Fibroblast of gingiva (primary cell): ENCODE measurements around the gene TPM4.
"Not testable (repeated sequence)": the region's sequence is repeated elsewhere in the genome, so short reads cannot be mapped to it uniquely, and the experiment has no call there.

Experiments
- DNase-seq: peaks from one replicate; pipeline ENCODE4 v3.0.0-alpha.2; 2011; ENCODE audit warnings: low read depth

The TPM4 gene

DNA sequence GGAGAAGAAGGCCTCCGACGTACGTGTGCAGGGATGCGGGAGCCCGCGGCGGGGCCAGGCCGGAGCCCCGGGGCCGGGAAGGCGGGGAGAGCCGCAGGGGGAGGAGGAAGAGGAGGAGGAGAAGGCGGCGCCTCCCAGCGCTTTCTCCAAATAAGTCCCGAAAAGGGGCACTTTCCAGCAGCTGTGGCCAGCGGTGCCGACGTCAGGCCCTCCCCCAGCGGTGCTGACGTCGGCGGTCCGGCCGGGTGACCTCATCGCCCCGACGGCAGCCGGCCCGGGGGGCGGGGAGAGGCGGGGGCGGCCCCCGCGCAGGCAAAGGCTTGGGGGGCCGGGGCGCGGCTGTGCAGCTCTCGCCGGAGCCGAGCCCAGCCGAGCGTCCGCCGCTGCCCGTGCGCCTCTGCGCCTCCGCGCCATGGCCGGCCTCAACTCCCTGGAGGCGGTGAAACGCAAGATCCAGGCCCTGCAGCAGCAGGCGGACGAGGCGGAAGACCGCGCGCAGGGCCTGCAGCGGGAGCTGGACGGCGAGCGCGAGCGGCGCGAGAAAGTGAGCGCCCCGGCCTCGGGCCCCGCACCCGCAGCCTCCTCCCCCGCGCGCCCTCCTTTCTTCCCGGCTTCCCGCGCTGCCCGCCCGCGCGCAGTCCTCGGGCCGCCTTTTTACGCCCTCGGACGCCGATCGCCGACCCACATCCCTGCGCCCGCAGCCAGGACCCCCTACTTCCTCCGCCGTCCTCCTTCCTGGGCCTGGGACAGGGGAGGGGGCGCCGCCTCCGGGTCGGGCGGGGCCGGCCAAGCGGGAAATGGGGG lies at the start of gene TPM4:
TSS of gene TPM4 (plus strand) at position 342 of the 804 bp plus-strand sequence. CDS start at position 413, 71 bp downstream.
- DNase-seq = peak; percentile 98

DNA sequence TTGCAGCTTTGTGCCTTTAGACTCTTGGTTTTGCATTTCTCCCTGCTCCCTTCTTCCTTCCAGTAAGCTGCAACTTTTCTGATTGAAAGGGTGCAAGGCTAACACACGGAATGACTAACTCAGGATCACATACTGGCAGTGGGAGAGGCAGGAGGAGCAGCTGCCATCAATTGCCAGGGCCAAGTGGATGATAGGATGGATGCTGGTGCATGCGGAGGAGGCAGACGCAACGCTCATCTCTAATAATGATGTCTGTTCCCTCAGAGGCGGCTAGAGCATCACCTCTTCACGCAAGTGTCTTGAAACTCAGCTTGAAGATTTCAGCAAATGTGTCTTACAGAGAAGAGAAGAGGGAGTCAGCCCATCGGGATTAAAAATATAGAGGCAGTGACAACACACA lies 49.5 kb upstream of the TPM4 start:
- DNase-seq = no peak

DNA sequence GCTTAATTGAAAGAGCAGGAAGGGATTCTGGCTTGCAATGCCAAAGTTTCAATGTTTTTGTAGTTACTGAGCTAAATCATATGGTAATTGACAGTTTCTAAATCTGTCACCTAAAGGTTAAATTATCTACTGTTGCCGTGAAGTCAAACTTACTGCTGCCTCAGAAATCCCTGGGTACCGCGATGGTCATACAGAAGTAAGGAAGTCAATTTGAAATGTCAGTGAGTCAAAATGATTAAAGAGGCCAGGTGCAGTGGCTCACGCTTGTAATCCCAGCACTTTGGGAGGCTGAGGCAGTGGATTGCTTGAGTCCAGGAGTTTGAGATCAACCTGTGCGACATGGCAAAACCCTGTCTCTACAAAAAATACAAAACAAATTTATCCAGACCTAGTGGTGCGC lies 48.8 kb upstream of the TPM4 start:
- DNase-seq = no peak

DNA sequence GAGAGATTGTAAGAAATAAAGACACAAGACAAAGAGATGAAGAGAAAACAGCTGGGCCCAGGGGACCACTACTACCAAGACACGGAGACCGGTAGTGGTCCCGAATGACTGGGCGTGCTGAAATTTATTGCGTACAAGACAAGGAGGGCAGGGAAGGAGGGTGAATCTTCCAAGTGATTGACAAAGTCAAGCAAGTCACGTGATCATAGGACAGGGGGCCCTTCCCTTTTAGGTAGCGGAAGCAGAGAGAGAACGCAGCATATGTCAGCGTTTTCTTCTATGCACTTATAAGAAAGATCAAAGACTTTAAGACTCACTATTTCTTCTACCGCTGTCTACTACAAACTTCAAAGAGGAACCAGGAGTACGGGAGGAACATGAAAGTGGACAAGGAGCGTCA lies 46.1 kb upstream of the TPM4 start:
- DNase-seq = not testable (repeated sequence)

DNA sequence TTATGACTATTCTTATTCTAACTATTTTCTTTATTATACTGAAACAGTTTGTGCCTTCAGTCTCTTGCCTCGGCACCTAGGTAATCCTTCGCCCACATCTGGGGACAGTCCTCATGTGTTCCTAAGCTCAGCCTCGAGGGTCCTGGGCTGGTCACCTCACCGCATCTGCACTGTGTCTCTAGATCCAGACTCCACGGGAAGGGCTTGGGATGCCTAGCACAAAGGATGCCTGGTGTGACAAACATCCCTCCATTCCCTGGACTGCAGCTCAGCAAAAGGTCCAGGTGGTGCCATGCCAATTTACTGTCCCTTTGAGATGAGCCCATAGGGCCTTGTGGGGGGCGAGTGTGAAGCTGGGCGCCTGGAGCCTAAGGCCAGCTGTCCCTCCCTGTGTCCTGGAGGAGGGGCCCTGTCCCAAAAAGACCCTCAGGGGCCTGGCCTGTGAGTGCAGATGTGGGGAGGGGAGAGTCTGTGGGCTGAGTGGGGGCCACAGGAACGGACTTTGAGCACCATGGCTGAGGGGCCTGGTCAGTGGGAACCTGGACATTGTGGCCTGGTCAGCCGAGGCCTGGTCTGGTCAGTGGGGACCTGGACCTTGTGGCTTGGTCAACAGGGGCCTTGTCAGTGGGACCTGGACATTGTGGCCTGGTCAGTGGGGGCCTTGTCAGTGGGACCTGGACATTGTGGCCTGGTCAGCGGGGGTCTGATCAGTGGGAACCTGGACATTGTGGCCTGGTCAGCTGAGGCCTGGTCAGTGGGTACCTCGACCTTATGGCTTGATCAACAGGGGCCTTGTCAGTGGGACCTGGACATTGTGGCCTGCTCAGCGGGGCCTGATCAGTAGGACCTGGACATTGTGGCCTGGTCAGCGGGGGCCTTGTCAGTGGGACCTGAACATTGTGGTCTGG lies 45.1 kb upstream of the TPM4 start:
- no peak for DNase-seq

DNA sequence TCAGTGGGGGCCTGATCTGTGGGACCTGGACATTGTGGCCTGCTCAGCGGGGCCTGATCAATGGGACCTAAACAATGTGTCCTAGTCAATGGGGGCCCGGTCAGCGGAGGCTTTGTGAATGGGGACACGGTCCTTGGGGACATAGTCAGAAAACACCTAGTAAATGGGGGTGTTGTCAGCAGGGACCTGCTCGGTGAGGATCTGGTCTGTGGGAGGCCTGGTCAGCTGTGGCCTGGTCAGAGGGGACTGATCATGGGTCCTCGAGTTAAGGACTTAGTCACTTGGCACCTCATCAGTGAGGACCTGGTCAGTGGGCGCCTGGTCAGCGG lies 44.5 kb upstream of the TPM4 start:
- no peak for DNase-seq

DNA sequence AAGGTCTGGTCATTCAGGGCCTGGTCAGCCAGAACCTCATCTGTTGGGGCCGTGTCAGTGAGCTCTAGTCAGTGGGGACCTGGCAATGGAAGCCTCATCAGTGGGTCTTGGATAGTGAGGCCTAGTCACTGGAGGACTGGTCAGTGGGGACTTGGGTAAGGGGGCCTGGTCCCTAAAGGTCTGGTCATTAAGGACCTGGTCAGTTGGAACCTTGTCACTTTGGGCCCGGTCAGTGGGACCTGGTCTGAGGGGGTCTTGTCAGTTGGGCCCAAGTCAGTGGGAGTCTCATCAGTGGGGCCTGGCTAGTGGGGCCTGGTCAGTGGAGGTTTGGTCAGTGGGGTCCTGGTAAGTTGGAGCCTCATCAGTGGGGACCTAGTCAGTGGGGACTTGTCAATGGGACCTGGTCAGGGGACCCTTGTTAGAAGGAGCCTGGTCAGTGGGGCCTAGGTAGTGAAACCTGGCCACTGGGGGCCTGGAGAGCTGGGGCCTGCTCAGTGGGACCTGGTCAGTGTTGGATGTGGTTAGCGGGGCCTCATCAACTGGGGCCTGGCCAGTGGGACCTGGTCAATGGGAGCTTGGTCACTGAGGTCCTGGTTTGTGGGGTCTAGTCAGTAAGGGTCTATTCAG lies 43.7 kb upstream of the TPM4 start:
- DNase-seq = no peak

DNA sequence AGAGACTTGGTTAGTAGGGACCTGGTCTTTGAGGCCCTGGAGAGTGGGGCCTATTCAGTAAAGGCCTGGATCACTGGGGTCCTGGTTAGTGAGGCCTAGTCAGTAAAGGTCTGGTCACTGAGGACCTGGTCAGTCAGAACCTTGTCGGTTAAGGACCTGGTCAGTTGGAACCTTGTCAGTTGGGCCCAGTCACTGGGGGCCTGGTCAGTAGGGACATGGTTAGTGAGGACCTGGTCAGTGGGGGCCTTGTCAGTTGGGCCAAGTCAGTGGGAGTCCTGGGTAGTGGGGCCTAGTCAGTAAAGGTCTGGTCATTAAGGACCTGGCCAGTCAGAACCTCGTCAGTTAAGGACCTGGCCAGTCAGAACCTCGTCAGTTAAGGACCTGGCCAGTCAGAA lies 43.2 kb upstream of the TPM4 start:
- no peak for DNase-seq

DNA sequence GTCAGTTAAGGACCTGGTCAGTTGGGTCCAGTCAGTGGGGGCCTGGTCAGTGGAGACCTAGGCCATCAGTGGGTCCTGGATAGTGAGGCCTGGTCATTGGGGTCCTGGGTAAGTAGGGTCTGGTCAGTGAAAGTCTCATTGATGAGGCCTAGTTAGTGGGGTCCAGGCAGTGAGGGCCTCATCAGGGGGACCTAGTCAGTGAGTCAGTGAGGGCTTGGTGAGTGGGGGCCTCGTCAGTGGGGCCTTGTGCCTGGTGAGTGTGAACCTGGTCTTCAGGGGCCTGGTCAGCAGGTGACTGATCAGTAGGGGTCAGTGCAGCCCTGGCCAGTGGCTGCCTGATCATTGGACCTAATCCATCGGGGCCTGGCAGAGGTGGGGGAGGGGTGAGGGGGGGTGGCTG lies 42.6 kb upstream of the TPM4 start:
- DNase-seq = no peak

DNA sequence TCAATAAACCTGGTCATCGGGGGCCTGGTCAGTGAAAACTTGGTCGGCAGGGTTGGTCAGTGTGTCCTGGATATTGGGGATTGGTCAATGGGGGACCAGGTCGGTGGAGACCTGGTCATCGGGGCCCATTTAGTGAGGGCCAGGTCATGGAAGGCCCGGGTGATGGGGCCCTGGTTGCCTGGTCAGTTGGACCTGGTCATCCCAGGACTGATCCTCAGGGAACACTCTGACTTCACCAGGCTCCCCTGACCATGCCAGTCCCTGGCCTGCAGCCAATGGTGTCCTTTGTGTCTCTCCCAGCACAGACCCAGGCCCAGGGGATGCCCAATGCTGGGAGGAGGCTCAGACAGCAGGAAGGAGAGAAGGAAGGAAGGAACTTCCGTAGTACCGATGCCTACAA lies 42.1 kb upstream of the TPM4 start:
- DNase-seq = no peak

DNA sequence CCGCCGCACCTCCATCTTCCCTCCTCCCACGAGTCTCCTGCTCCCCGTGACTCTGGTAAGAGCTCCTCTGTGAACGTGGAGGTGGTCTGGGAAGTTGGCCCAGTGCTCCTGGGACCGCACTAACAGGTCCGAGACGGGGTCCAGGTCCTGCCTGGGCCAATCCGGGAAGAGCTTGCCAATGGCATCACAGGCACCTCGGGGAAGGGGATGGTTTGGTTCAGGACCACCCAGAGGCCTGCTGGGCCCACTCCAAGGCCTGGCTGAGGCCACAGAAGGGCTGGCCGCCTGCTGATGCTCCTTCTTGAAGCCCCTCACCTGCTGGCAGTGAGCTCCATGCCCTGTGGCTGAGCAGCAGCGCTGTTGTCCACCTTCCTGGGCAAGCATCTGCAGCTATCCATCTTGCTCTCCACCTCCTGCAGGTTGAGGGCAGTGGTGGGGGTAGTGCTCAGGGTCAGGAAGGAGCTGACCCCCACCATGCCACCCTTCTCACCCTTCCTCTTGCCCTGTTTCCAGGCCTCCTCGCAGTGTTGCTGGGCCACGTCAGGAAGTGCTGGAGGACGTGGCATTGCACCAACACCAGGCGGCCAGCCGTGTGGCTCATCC lies 41.2 kb upstream of the TPM4 start:
- no peak for DNase-seq

DNA sequence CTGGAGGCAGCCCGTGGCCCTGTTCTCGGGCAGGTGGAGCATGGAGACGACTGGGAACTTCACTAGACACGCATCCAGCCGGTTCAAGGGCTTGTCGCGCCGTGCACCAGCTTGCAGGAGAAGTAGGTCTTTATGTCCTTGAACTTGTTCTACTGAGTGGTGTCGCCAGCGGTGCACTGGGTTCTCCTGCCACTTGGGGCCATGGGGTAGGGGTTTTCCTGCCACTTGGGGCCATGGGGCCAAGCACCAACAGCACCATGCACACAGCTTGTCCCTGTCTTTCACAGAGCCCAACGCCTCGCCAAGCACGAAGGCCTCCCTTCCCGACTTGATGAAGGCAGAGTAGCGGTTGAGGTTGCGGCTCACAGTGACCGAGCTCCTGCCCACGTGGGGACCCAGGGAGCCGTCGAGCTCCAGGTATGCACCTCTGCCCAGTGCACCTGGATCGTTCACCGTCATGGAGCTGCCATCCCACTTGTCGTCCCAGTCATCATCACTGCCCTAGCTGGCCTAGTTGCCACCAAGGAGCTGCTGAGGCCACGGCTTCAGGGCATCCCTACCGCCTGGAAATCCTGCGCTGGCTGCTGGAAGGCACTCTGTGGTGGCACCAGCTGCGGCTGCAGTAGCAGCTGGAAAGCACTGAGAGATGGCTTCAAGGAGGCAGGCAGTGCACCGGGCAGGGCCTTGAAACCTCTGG lies 40.5 kb upstream of the TPM4 start:
- DNase-seq = no peak

DNA sequence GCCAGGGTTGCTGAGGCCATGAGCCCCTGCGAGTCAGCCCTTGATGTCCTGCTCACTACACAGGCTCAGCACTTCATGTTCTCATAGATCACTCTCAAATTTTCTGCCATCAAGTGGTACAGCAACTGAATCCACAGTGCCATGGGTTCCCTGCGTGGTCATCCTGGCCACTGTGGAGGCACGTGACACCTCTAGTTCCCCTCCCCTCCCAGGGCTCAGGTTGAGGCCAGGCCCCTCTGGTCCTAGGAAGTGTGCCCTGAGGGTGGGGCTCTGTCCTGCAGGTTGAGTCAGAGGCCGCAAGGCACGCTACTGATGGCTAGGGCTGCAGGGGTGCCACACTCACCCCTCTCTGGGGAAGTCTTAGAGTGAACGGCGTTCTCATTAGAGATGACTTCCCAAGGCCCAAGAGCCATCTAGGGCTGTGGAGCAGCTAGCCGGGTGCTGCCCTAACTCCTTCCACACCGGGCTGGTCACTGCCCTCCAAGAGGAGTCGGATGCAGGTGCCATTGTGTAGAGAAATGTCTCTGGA lies 39.8 kb upstream of the TPM4 start:
- DNase-seq = no peak

DNA sequence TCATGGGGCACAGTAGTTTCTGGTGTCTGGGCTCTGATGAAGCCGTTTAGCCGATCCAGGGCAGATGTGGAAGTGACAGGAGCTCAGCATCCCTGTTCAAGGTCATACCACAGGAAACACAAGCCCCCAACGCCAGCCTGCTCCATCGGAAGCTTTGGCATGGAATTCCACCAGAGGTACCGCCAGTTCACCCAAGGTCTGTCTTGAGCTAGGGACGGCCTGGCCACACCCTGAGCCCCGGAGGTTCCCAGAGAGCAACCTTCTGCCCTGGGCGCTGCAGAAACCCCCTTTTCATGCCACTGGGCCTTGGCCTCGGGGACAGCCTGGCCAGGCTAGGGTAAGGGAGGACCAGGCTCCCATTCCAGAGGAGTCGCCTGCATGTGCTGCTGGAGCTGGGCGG lies 39.4 kb upstream of the TPM4 start:
- no peak for DNase-seq

DNA sequence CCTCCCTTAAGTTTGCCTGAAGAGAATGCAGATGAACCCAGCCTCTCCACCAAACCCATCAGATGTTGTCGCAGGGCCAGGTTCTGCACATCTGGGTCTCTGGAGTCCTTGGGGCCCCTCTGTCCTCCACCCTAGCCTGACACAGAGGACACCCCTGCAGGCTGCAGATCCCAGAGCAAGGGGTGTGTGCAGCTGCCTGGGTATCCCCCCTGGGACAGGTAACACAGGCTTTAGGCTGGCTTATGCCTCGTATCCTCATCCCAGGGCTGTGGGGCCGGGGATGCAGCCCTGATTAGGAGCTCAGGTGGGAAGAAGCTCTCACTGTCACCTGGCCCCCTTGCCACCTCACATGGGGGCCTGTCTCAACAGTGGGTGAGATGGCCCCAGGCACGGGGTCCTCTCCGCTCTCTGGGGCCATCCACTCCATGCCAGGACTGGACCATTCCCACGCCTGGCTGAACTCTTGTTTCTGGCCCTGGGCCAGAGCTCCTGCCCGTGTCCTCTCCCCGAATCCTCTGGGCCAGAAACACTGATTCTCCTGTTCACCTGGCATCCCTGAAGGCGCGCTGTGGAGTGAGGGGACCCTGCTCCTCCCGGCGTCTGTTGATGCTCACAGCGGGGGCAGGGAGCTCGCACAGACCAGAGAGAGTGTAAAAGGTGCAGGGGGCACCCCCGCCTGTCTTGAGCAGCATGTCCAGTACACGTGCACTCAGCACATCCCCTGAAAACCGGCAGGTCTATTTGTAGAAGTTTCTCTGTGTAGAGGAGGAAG lies 38.7 kb upstream of the TPM4 start:
- no peak for DNase-seq

DNA sequence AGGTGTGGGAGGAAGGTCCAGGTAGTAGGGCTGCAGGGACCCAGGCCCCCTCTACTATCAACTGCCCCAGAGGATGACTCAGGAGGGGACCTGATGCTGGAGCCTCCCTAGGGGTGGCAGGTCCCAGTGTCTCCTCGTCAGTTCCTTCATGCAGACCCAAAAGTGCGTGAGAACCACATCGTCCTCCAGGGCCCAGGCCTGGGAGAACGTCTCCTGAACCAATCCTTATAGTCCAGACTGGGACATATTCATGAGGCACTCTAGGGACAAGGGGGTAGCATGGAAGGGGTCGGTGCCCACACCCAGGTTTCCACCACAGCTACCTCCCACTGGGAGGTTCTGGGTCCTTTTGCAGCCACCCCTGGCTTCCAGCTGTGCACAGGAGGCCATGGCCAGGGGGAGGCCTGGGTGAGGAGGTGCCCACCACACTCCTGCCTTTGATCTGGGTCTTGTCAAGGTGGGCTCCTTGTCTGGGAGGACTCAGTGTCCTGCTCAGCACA lies 38.0 kb upstream of the TPM4 start:
- DNase-seq = no peak

DNA sequence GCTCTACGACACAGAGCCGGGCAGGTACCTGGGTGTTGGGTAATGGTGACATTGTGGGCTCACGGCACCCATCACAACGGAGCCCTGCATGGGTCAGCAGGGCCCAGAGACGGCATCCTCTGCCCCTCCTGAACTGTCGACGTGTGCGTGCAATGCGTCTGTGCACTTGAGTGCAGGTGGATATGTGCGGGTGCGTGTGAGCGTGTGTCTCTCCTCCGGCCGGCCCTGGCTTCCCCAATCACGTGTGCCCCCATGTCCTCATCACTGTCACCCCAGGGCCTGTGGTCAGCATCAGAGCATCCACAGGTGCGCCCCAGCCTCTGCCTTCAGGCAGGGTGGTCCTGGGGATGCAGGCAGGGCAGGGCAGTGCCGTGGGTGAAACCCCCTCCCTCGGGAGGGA lies 37.2 kb upstream of the TPM4 start:
- DNase-seq = no peak

DNA sequence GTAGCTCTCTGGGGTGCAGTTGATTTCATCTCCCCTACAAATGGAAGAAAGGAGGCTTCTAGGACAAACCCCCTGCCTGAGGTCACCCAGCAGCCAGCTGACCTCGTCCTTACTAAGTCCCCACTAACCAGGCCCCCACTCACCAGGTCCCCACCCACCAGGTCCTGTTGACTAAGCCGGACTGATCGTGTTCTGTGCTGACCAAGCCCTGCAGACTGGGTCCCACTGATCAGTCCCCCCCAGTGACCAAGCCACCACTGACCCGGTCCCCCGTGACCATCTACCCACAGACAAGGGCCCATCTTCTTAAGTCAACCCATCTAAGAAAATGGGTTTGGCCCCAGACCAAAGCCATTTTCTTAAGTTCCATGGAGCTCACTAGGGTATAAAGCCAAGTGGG lies 36.8 kb upstream of the TPM4 start:
- DNase-seq = no peak

DNA sequence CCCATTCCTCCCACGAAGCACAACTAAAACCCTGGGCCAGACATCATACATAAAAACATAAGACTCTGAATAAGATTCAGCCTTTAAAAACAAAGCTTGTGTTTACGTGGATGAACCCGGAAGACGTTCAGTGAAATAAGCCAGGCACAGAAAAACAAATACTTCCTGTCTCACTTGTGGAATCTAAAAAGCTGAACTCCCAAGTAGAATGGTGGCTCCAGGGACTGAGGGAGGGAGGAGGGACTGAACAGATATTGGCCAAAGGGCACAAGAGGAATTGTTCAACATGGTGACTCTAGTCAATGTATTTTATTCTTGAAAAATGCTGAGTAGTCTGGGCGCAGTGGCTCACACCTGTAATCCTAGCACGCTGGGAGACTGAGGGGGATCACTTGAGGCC lies 35.7 kb upstream of the TPM4 start:
- no peak for DNase-seq

DNA sequence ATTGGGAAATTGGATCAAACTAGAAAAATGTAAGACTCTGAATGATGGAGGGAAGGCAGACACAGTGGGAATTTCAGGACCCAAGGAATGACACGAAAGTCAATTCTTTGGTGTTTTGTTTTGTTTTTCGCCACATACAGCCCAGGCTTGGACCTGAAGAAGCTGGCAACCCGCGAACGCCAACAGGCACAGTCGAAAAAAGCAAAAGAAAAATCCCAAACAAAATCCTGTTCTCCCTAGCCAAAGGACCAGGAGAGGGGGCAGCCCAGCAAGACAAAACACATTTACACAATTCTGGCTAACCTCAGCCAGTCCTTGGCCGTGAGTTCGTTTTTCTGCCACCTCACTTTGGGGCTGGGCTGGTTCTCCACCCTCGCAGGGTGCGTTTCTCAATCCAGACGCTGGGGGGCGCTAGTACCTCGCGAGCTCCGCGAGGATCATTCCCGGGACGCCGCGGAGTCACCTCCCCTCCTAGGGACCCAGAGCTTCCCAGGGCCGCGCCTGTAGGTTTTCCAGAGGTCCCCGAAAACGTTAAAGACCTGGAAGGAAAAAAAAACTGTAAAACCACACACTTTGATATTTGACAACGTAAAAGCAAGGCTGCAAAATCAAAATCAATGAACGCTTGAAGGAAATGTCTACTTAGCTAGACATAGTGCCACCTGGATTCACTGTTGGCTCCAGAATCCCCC lies 34.9 kb upstream of the TPM4 start:
- DNase-seq = peak; percentile 62
